Measurements from ENCODE around the gene USP37.

The USP37 gene, protein sequence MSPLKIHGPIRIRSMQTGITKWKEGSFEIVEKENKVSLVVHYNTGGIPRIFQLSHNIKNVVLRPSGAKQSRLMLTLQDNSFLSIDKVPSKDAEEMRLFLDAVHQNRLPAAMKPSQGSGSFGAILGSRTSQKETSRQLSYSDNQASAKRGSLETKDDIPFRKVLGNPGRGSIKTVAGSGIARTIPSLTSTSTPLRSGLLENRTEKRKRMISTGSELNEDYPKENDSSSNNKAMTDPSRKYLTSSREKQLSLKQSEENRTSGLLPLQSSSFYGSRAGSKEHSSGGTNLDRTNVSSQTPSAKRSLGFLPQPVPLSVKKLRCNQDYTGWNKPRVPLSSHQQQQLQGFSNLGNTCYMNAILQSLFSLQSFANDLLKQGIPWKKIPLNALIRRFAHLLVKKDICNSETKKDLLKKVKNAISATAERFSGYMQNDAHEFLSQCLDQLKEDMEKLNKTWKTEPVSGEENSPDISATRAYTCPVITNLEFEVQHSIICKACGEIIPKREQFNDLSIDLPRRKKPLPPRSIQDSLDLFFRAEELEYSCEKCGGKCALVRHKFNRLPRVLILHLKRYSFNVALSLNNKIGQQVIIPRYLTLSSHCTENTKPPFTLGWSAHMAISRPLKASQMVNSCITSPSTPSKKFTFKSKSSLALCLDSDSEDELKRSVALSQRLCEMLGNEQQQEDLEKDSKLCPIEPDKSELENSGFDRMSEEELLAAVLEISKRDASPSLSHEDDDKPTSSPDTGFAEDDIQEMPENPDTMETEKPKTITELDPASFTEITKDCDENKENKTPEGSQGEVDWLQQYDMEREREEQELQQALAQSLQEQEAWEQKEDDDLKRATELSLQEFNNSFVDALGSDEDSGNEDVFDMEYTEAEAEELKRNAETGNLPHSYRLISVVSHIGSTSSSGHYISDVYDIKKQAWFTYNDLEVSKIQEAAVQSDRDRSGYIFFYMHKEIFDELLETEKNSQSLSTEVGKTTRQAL

DNA sequence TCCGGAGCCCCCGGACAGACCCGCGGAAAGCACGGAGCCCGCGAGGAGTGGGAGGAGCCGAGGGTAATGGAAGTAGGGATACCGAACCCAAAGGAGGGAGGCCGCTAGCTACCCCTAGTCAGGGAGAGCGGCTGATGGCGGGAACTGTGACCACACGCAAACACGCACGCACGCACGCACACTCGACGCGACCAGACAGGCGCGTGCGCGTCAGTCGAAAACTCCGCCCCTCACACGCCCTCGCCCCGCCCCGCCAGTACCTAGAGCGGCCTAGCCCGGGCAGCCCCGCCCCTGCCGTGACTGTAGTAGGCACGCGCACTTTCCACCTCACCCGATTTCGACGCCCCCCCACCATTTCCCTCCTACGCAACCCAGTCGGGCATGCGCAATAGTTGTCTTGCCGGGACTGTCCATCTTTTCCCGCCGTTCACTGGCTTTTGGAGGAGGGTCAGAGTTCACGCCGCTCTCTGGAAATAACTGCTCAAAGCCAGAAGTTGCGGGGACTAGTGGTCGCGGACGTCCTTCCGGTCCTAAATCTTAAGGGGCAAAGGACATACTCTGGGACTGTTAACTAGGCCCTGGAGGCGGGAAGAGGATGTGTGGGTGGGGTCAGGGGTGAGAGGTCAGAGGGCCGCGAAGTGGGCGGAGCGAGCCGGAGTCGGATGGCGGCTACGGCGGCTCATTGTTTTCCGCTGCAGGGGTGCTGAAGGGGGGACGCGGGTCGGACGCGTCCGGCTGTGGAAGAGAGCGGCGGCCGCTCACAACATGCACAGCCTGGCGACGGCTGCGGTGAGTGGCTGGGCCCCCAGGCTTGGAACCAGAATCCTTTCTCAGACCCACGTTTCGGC is at the start of gene USP37, which contains the start of gene CNOT9:
USP37 (minus strand) TSS at position 162 of the 848 bp plus-strand sequence. CDS start 9,698 bp downstream, outside the sequence.
CNOT9 (plus strand) TSS at position 650 of the 848 bp plus-strand sequence; CDS start at position 766, 116 bp downstream.
- peak; percentile 98 for DNase-seq

DNA sequence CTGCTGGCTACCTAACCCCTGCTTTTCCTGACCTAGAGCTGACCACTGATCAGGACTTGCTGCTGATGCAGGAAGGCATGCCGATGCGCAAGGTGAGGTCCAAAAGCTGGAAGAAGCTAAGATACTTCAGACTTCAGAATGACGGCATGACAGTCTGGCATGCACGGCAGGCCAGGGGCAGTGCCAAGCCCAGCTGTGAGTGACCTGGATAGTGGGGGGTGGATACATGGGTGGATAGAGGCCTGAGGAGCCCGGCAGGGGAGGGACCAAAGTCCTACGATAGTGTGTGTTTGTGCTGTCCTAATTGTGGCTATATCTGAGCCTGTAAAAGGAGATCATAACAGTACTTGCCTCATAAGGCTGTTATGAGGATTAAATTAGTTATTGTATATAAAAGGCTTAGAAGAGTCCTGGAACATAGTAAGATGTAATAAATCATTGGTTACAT is 47.7 kb upstream of the USP37 start:
- no peak for DNase-seq

DNA sequence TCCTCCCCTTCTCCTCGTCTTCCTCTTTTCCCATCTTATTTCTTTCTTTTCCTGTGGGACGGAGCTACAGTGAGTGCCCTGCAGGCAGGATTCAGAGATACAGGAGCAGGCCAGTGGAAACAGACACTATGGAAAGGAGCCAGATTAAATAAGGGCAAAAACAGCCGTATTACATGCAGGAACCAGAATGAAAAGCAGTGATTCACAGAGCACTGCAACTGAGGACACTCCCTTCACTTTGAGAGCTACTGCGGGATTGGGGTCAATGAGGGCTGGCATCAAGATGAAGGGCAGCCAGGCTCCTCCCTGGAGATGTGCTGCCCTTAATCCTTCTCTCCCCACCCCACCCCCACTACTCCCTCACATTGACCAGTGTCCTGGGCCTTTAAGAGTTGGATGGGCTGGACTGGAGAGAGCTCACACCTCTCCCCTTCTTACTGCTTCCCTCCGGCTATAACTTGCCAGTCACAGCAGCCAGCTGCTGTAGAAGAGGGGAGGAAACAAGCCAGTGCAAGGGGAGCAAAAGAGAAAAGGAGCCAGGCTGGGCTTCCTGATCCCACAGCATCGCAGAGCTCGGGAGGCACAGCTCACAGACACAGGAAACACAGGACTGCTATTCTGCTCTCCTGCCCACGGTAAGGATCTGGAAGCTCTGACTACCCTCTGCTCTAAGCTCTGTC is 39.4 kb upstream of the USP37 start, which contains the start of gene PLCD4:
PLCD4 (plus strand) TSS at position 464 of the 680 bp plus-strand sequence. CDS start 7,841 bp downstream, outside the sequence.
- no peak for DNase-seq

DNA sequence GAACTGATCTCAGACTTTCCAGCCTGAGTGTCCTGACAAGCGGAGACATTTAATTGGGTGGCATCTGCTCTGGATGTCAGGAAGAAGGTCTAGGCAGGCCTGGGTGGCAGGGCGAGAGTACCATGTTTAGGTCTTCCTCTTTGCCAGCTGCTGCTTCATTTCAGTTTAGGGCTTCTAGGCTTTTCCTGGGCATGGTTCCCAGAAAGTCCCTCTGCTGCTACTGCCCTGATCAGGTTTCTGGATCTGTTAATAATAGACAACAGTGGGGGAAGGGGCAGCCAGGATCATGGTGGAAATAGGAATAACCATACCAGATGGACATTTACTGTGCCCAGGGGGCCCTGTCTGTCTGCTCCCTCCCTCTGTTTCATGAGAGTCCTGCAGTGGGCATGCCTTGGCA is 37.3 kb upstream of the USP37 start:
- no peak for DNase-seq

DNA sequence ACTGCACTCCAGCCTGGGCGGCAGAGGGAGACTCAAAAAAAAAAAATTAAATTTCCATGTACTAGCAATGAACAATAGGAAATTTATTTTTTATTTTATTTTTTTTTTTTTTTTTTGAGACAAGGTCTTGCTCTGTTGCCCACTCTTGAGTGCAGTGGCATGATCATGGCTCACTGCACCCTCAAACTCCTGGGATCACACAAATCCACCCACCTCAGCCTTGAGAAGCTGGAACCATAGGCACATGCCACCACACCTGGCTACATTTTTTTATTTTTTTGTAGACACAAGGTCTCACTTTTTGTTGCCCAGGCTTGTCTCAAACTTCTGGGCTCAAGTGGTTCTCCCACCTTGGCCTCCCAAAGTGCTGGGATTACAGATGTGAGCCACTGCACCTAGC is 17.4 kb upstream of the USP37 start:
- DNase-seq, result no peak

DNA sequence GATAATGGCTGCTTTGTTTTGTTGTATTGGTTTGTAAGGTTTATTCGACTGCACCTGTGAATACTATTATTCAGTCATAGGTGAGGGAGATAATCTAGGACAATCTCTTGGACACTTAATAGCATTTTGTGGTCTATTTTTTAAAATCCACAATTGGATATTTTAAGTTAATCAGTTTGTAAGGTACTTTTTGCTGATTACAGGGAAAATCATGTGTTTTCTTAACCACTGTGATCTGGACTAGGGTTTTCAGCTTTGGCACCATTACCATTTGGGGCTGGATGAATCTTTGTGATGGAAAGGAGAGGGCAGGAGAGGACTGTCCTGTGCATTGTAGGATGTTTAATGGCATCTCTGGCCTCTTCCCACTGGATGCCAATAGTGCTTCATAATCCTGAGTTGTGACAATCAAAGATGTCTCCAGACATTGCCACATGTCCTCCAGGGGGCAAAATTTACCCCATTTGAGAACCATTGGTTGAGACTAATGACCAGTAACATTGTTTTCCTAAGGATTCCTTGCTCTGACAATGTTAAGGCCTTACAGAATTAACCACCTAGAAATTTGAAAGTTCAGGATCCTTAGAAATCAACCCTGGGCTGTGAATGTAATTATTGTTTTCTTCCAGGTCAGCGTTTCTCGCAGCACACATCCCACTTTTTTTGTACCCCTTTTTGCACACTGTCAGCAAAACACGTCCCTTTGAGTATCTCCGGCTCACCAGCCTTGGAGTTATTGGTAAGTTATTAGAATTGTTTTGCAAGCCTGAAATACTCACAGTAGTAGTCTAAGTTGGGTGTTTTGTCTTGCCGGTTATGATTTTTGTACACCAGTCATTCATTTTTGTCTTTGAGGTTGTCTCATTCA is 16.1 kb upstream of the USP37 start:
- no peak for DNase-seq

DNA sequence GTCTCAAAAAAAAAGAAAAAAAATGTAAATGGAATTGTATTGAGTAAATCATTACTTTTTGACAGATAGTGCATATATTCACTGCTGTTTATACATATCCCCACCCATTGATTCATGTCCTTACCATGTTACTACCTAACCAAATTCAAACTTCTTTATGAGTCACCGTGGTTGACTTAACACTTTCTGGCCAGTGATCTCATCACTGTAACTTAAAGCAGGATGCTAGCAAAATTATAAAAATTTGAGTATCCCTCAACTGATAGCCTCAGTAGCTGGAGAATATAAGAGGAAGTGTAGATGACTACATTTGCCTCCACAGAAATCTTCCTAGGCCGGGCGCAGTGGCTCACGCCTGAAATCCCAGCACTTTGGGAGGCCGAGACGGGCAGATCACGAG is 13.9 kb upstream of the USP37 start:
- peak; percentile 64 for DNase-seq

DNA sequence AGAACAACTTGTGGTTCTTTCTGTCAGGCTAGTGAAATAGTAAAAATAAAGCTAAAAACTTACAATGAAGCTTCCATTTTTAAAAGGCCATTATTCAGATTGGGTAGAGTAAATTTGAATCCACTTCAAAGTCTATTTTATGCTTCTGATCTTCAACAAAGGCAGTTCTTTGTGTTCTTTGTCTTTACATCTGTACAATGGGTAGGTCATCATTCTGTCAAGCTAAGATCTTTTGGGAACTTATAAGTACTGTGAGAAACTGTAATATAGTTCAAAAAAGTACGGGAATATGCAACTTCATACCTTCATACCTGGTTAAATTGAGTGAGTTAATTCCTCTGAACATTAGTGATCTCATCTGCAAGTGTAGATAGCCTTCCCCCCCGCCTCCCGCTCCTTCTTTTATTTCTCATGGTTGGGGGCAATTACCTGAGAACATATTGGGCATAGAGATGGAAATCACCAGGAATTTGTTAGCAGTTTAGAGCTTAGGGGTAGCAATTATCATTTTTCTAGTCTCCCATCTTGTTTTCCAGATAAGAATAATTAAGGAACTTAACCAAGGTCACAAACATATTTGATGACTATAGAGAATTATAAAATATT is 10.2 kb upstream of the USP37 start:
- no peak for DNase-seq

DNA sequence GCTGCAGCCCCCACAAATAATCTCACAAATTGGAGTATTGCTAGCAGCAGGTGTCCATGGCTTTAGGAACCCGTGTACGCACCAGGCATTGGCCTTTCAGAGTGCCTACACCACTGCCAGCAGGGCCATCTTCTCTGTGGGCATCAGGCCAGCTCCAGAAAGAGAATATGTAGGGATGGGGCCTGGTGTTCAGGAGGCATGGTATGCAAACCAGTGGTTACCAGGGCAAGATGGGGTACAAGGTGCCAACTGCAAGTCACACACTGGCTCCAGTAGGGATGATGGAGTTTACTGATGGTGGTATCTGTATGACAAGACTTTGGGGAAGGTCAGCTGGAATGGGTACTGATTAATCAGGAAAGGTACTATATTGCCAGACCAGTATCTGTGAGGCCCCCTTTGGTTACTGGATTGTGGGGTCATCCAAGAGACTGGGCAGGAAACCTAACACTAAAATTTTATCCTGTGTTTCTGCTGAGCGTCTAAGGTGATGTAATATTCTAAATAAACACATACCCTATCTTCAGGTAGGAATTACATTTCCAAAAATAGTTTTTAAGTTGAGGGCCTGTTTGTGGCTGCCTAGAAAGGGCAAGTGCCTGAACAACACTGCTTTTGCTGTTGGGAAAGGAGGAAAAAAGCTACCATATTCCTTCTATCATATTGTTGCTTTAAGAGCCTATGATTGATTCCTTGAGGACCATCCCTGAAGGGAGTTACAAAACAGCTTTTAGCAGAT is 9.5 kb upstream of the USP37 start:
- no peak for DNase-seq

DNA sequence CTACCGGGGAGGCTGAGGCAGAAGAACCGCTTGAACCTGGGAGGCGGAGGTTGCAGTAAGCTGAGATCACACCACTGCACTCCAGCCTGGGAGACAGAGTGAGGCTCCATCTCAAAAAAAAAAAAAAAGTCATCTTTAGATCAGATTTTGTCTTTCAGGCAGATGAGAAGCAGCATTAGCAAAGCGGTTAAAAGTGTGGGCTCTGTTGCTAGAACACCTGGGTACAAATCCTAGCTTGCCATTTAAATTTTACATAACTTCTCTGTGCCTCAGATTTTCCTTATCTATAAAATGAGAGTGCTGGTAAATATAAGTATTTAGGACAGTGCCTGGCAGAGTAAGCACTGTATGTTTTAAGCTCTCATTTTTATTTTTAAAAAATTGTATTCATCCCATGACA is 8.7 kb upstream of the USP37 start:
- no peak for DNase-seq

DNA sequence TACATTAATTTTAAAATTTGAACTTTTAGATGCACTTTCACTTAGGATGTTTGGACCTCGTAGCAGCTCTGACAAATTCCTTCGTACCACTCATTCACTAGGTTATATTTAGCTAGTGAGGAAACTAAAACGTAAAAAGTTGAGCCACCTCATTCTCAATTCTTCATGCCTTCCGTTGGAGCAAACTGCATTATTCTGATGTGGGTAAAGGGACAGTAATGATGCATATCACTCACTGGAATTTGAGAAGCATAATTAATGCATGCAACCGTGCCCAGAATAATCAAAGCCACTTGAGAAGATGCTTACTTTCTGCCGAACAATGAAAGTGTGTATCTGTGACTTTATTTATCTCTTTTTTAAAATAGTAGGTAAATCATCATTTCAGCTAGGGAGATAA is 2.7 kb upstream of the USP37 start:
- DNase-seq, result no peak

DNA sequence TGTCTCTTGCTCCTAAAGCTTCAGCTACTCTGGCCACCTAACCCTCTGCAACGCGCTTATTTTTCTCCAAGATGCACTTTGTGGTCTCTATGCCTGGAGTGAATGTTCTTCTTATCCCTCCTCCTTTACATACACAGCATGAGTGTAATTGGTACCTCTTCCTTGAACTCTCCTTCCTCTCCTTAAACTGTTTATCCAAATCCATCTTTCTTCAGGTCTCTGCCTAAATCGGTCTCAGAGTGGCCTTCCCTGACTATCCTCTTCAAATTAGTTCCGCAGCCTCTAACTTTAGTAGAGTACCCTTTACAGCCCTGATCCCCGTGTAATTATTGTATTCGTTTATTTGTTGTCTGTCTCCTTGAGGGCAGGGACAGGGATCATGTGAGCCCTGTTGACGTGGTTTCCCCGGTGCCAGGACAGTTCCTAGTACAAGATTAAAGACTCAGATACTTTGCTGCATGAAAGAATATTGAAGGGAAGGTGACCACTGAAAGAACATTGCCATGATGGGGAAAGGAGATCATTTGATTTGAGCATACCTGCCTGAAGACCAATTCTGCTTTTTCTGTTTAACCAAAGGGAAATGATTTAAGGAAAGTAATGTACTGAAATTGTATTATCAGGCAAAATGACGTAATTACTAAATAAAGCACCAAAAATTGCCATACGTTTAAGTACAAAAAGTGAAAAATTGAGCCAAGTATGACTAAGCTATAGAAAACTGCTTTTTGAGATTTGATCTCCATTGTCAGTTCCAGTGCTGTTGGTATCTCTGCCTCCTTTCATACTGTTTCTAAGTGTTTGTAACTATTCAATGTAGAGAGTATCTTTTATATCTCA is 1.7 kb upstream of the USP37 start:
- peak; percentile 37 for DNase-seq

DNA sequence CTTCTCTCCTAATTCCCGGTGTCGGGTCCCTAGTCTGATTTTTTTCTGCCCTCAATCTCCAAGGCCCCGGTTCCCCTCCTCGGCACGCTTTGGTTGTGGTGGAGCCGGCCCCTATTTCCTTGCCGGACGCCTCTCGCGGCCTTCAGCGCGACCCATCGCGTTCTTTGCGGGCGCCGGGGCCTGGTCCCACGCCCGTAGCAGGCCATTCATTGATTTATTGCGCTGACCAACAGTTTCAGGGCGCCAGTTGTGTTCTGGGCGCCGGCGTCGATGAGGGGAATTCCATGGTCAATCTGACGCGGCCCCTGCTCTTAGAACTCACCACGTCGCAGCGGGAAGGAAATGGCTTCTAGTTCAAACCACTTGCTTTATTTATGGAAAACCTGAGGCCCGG is 884 bp upstream of the USP37 start:
- DNase-seq, result peak; percentile 53

DNA sequence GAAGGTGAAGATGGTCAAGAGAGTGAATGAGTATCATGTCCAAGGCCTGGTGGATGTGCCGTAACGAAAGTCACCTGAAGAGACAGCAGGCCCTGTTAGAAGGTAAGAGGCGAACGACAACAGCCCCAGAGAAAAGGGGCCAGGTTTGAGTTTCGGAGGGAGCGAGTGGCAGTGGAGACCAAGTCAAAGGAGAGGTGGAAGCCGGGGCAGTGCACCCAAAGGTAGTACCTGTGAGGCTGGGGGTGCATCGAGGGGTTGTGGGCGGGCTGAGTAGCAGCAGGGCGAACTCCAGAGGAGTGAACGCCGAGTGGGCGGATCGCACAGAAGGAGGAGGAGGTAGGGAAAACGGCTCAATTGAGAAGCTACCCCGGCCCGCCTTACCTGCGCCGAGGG is 358 bp downstream of the USP37 start:
- no peak for DNase-seq

DNA sequence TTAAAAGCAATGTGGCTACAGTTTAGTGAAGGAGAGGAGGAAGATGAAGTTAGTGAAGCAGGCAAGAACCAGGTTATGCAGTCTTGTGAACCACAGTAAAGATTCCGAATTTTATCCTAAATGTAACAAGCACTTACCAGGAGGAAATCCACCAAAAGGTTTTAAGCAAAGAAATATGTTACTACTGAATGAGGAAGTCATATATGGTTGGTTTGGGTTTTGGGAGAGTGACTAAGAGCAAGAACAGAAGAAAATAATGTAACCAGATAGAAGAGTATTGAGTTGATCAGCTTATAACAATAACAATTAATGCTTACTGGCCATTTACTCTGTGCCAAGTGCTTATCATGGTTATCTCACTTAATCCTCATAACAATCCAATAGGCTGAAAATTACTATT is 1.9 kb downstream of the USP37 start:
- DNase-seq, result peak; percentile 60

DNA sequence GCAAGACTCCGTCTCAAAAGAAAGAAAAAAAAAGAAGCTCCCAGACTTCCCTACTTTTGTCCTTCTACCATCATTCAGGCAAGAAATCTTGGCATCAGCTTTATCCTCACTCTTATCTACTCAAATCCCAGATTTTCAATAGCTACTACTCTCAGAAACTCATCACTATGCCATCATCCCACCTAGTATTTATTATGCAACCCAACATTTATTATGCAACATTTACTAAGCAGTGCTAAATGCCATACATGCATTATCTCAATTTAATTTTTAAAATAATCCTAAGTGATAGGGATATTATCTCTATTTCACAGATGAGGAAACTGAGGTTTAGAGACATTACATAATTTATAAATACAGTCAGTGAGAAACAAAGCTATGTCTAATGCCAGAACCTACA is 4.1 kb downstream of the USP37 start:
- no peak for DNase-seq

DNA sequence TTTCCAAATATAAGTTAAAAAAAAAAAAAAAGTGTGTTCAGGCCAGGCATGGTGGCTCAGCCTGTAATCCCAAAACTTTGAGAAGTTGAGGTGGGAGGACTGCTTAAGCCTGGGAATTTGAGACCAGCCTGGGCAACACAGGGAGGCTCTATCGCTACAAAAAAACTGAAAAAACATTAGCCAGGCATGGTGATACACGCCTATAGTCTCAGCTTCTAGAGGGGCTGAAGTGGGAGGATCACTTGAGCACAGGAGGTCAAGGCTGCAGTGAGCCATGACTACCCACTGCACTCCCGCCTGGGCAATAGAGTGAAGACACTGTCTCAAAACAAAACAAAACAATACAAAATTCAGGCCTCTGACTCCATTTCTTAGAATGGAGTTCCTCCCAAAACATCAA is 9.2 kb downstream of the USP37 start:
- DNase-seq, result no peak

DNA sequence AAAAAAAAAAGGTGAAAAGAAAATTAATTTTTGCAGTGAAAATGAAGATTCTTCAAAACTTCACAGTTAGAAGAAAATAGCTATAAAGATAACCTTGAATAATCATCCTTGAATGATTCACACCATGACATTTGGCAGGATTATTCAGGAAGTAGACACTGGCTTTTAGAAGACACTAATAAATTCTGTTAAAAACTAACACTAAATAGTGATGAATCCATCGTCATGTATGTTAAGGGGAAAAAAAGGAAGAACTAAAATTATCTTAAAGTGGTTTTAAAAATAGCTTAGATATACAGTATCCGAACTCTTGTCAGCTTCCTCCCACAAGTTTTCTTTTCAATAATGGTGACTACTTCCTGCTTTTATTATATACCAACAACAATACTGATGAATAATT is 10.2 kb downstream of the USP37 start:
- peak; percentile 68 for DNase-seq

DNA sequence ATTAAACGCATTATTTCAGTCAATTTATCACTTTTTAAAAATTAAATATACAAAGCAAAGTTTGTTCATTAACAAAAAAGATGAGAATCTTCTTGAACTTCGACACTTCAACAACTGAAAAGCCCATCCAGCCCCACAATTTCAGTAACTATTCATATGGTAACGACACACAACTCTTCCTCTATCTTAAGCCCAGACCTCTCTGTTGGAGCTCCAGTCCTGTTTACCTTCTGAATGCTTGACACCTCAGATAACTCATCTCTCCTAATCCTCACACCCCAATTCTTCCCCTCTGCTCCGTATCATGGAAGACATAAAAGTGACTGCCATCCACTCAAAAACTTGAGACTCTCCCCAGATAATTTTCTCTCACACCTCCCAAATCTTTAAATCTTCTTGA is 12.6 kb downstream of the USP37 start:
- no peak for DNase-seq
